HepG2 (cell line): ENCODE results near the gene TBC1D7. TPM values are rescaled to one million over a fixed set of nuclear protein-coding genes. Genes with fewer than 3 reads are reported as not detected.

Experiments
- ATAC-seq: fragments of 200-7000 bp; cut with Tn5 transposase; 3 replicates; pipeline ENCODE4 v1.9.1; 2020; ENCODE audit warnings: mild to moderate bottlenecking, moderate library complexity
- BruUV-seq: library from RNA; stranded (reverse); fragments of 400-500 nt; replicated peaks from 2 replicates; lab custom pipeline; 2021; lab: Mats Ljungman, UMichigan
- CTCF ChIA-PET: fragments of 300-600 bp; formaldehyde crosslinking; extraction: SDS; loops from one replicate; lab custom pipeline; 2021; ENCODE audit warnings: low total read pairs, inconsistent platforms, low intra/inter-chr PET ratio; lab: Yijun Ruan, JAX
- POLR2A ChIA-PET: fragments of 350-600 bp; sonication (Branson Sonifier 250); formaldehyde crosslinking; loops from one replicate; lab custom pipeline; 2020; ENCODE audit warnings: antibody characterized with exemption, inconsistent platforms; lab: Yijun Ruan, JAX
- DNase-seq: peaks from one replicate; pipeline ENCODE4 v3.0.0-alpha.2; 2015; ENCODE audit warnings: low spot score
- FAIRE-seq: peaks from 3 replicates; lab custom pipeline; 2011; peaks lifted over from hg19 to GRCh38; lab: Jason Lieb, UNC
- H2AFZ ChIP-seq: one replicate; pipeline ENCODE4 v1.6.1; 2011; ENCODE audit warnings: low read length, inconsistent platforms
- H3K27ac ChIP-seq: fragments of 300-600 bp; 3 replicates; pipeline ENCODE4 v1.8.0; 2011; ENCODE audit warnings: mixed run types, mild to moderate bottlenecking, mixed read lengths, low read length, inconsistent platforms; ENCODE audit not compliant: insufficient read depth; ENCODE audit errors: extremely low read length
- H3K27me3 ChIP-seq, 2 experiments: fragments of 200-600 bp in 1 of 2; 2 replicates in 1 of 2; 3 replicates in 1 of 2; pipeline versions ENCODE4 v1.6.0 to v1.8.0; 2011; ENCODE audit warnings: low read length in 2 of 2, mild to moderate bottlenecking in 2 of 2, moderate library complexity in 2 of 2, inconsistent platforms in 1 of 2; ENCODE audit not compliant: insufficient read depth in 2 of 2, control insufficient read depth in 1 of 2
- H3K36me3 ChIP-seq, 2 experiments: fragments of 200-600 bp in 1 of 2; replicated peaks in 1 of 2; 2 replicates in 1 of 2; 3 replicates in 1 of 2; pipeline versions ENCODE4 v1.5.1 to v1.8.0; 2011; ENCODE audit warnings: low read length in 2 of 2, inconsistent platforms in 1 of 2; ENCODE audit not compliant: insufficient read depth in 2 of 2, control insufficient read depth in 1 of 2
- H3K4me1 ChIP-seq: 2 replicates; pipeline ENCODE4 v1.5.1; 2012; ENCODE audit warnings: low read length, inconsistent platforms; ENCODE audit not compliant: insufficient read depth
- H3K4me2 ChIP-seq: 2 replicates; pipeline ENCODE4 v1.6.0; 2011; ENCODE audit warnings: low read depth, low read length, inconsistent platforms
- H3K4me3 ChIP-seq, 3 experiments: fragments of 200-600 bp in 1 of 3; sonication (generic), shearing (Covaris generic) in 1 of 3; replicated peaks in 1 of 3; 2 replicates each; pipeline ENCODE4 v1.5.1; 2011 to 2016; ENCODE audit warnings: low read length in 3 of 3, inconsistent platforms in 2 of 3, low read depth in 2 of 3, mild to moderate bottlenecking in 2 of 3, control low read depth in 1 of 3, mixed read lengths in 1 of 3; ENCODE audit not compliant: insufficient read depth in 1 of 3
- H3K79me2 ChIP-seq: one replicate; pipeline ENCODE4 v1.6.1; 2011; ENCODE audit warnings: low read length, inconsistent platforms; ENCODE audit not compliant: insufficient read depth
- H3K9ac ChIP-seq: 2 replicates; pipeline ENCODE4 v1.6.0; 2011; ENCODE audit warnings: mild to moderate bottlenecking, low read depth, low read length, inconsistent platforms; ENCODE audit not compliant: insufficient read depth
- H3K9me3 ChIP-seq: 2 replicates; pipeline ENCODE4 v1.5.1; 2012; ENCODE audit warnings: mild to moderate bottlenecking, low read length
- H4K20me1 ChIP-seq: 2 replicates; pipeline ENCODE4 v1.6.0; 2011; ENCODE audit warnings: inconsistent platforms, mild to moderate bottlenecking, low read length, moderate library complexity; ENCODE audit not compliant: insufficient read depth
- FOSL1 ChIP-seq: sonication (generic); formaldehyde crosslinking; IDR thresholded peaks from 2 replicates; pipeline ENCODE4 v1.9.0; 2021; ENCODE audit warnings: missing genetic modification reagents, borderline replicate concordance
- GLI4 ChIP-seq: sonication (generic); formaldehyde crosslinking; IDR thresholded peaks from 2 replicates; pipeline ENCODE4 v1.5.1; 2020; ENCODE audit warnings: missing genetic modification reagents, mild to moderate bottlenecking, moderate library complexity, borderline replicate concordance
- HNRNPUL1 ChIP-seq: fragments of 200-400 bp; formaldehyde crosslinking; IDR thresholded peaks from 2 replicates; pipeline ENCODE4 v1.6.1; 2017; ENCODE audit warnings: low read depth, mild to moderate bottlenecking, low read length, moderate library complexity
- IRX3 ChIP-seq: sonication (generic); formaldehyde crosslinking; IDR thresholded peaks from 2 replicates; pipeline ENCODE4 v1.8.1; 2023; ENCODE audit warnings: mild to moderate bottlenecking, low read depth, missing genetic modification reagents, borderline replicate concordance
- JARID2 ChIP-seq: sonication (generic); formaldehyde crosslinking; IDR thresholded peaks from 2 replicates; pipeline ENCODE4 v1.8.1; 2023; ENCODE audit warnings: missing genetic modification reagents, inconsistent platforms; ENCODE audit not compliant: insufficient replicate concordance
- KAT8 ChIP-seq: IDR thresholded peaks from 2 replicates; pipeline ENCODE4 v1.6.1; 2016; ENCODE audit warnings: missing genetic modification reagents, missing compliant biosample characterization
- KLF6 ChIP-seq: IDR thresholded peaks from 2 replicates; pipeline ENCODE4 v1.8.0; 2016; ENCODE audit warnings: missing biosample characterization, missing genetic modification reagents
- POLR2G ChIP-seq: fragments of 200-400 bp; formaldehyde crosslinking; IDR thresholded peaks from 2 replicates; pipeline ENCODE4 v1.6.1; 2018; ENCODE audit warnings: mild to moderate bottlenecking, low read depth, low read length, moderate library complexity
- RAD21 ChIP-seq: fragments of 450-650 bp; formaldehyde crosslinking; IDR thresholded peaks from 2 replicates; pipeline ENCODE4 v1.5.0; 2020; ENCODE audit warnings: mild to moderate bottlenecking
- RBM39 ChIP-seq: fragments of 200-400 bp; formaldehyde crosslinking; IDR thresholded peaks from one replicate; pipeline ENCODE4 v1.6.1; 2018; ENCODE audit warnings: antibody characterized with exemption, mild to moderate bottlenecking, low read depth, low read length; ENCODE audit not compliant: poor library complexity, severe bottlenecking
- SCMH1 ChIP-seq: sonication (generic); formaldehyde crosslinking; IDR thresholded peaks from 2 replicates; pipeline ENCODE4 v1.9.0; 2021; ENCODE audit warnings: missing genetic modification reagents, mild to moderate bottlenecking, borderline replicate concordance
- SRY ChIP-seq: sonication (generic); formaldehyde crosslinking; IDR thresholded peaks from 2 replicates; pipeline ENCODE4 v1.8.0; 2022; ENCODE audit warnings: mild to moderate bottlenecking, missing genetic modification reagents
- SSRP1 ChIP-seq: IDR thresholded peaks from 2 replicates; pipeline ENCODE4 v1.6.1; 2016; ENCODE audit warnings: control low read depth
- YEATS2 ChIP-seq: sonication (generic); formaldehyde crosslinking; IDR thresholded peaks from 2 replicates; pipeline ENCODE4 v1.4.0; 2020; ENCODE audit warnings: missing genetic modification reagents, borderline replicate concordance
- ZBTB1 ChIP-seq: sonication (generic); formaldehyde crosslinking; IDR thresholded peaks from 2 replicates; pipeline ENCODE4 v1.4.0; 2020; ENCODE audit warnings: missing genetic modification reagents, borderline replicate concordance
- ZNF10 ChIP-seq: sonication (generic); formaldehyde crosslinking; IDR thresholded peaks from 2 replicates; pipeline ENCODE4 v1.4.0; 2020; ENCODE audit warnings: mild to moderate bottlenecking, low read depth, missing genetic modification reagents, borderline replicate concordance
- ZNF136 ChIP-seq: sonication (generic); formaldehyde crosslinking; IDR thresholded peaks from 2 replicates; pipeline ENCODE4 v1.8.1; 2022; ENCODE audit warnings: low read depth, mild to moderate bottlenecking, moderate library complexity, missing genetic modification reagents
- ZNF446 ChIP-seq: sonication (generic); formaldehyde crosslinking; IDR thresholded peaks from 2 replicates; pipeline ENCODE4 v1.5.0; 2020; ENCODE audit warnings: mild to moderate bottlenecking, missing genetic modification reagents
- ZNF563 ChIP-seq: sonication (generic); formaldehyde crosslinking; IDR thresholded peaks from 2 replicates; pipeline ENCODE4 v1.8.0; 2022; ENCODE audit warnings: mild to moderate bottlenecking, moderate library complexity, missing genetic modification reagents
- ZNF564 ChIP-seq: sonication (generic); formaldehyde crosslinking; IDR thresholded peaks from 2 replicates; pipeline ENCODE4 v1.8.1; 2023; ENCODE audit warnings: mild to moderate bottlenecking, missing genetic modification reagents
- ZSCAN20 ChIP-seq: sonication (generic); formaldehyde crosslinking; IDR thresholded peaks from 2 replicates; pipeline ENCODE4 v1.4.0; 2020; ENCODE audit warnings: missing genetic modification reagents, mild to moderate bottlenecking, borderline replicate concordance
- ZSCAN25 ChIP-seq: sonication (generic); formaldehyde crosslinking; IDR thresholded peaks from 2 replicates; pipeline ENCODE4 v1.8.0; 2022; ENCODE audit warnings: mild to moderate bottlenecking, missing genetic modification reagents
- ZSCAN30 ChIP-seq: sonication (generic); formaldehyde crosslinking; IDR thresholded peaks from 2 replicates; pipeline ENCODE4 v1.5.0; 2020; ENCODE audit warnings: mild to moderate bottlenecking, missing genetic modification reagents
- WGBS: methylation state at CpG from one replicate; pipeline ENCODE4 v1.1.6; 2017; ENCODE audit warnings: low lambda C conversion rate; 5-methylcytosine and 5-hydroxymethylcytosine counted together
- in situ Hi-C: cut with HindIII; loops from 2 replicates; pipeline ENCODE4 v1.10.0; 2017; ENCODE audit warnings: low pct_unique_long_range_greater_than_20kb; ENCODE audit not compliant: extremely low pct_ligation_motif_present
- intact Hi-C: fragments of 100-400 bp; cut with micrococcal nuclease; formaldehyde crosslinking; loops from one replicate; pipeline ENCODE4 v1.10.0; 2022; ENCODE audit not compliant: unreplicated experiment
- polyA plus RNA-seq, 8 experiments: library from polyadenylated mRNA; depleted of rRNA in 3 of 8; stranded (reverse) in 7 of 8; unstranded in 1 of 8; fragments of >200 nt; fragmentation: Illumina TruSeq in 4 of 8; extraction: Trizol in 4 of 8; gene quantifications; 2 replicates each; pipeline versions ENCODE4 v1.2.1 to v1.2.3, GENCODE V29; 2011 to 2016; ENCODE audit warnings: low read depth in 4 of 8, missing spikeins in 1 of 8, mixed read lengths in 1 of 8; ENCODE audit not compliant: insufficient read depth in 1 of 8
- total RNA-seq, 5 experiments: library from RNA; depleted of rRNA; stranded (reverse); fragments of >200 nt; fragmentation: Illumina TruSeq; extraction: Trizol; gene quantifications; 2 replicates each; pipeline ENCODE4 v1.2.3, GENCODE V29; 2016; ENCODE audit warnings: low read depth in 1 of 5

TBC1D7 gene
- total and polyA plus RNA-seq, 2 of the 13 experiments (the other 11 are each of a cell fraction or from before 2014, with no cell fraction given) = 23.3 to 30.8 TPM

GRCh38 chr6:13304580-13305260 lies 23.6 kb downstream of the TBC1D7 start:
- no peak for FAIRE-seq
- WGBS = 98% methylated on average over 10 of the region's 11 CpGs

GRCh38 chr6:13304101-13304500 lies 24.2 kb downstream of the TBC1D7 start:
- ATAC-seq = no peak
- ChIA-PET CTCF (no interaction called here), POLR2A (interaction anchor here (1.1 to 2.3 kb wide), 2 partner anchors 14 to 25 kb away, joined by 7 to 12 read pairs; partner anchors contain the start of gene TBC1D7)
- Histone ChIP-seq H3K36me3 (peaks cover 24 to 49% of the 10 kb centered on the region in 2 experiments), H2AFZ (no peak overlapping the region), H3K27ac (no peak overlapping the region), H3K9me3 (no peaks in the 10 kb centered on the region), H3K4me2 (no peak overlapping the region), H3K27me3 (no peaks in the 10 kb centered on the region), H3K79me2 (no peaks in the 10 kb centered on the region), H3K9ac (no peak overlapping the region), H3K4me1 (peaks cover 51% of the 10 kb centered on the region), H3K4me3 (no peak overlapping the region), H4K20me1 (no peaks in the 10 kb centered on the region)
- no peak for TF ChIP-seq SSRP1 (CRISPR knock-in tag)
- TF ChIP-seq KLF6 (CRISPR knock-in tag) = no peak
- no peak for TF ChIP-seq ZSCAN30 (CRISPR knock-in tag)
- no peak for TF ChIP-seq KAT8 (CRISPR knock-in tag)
- TF ChIP-seq SCMH1 (CRISPR knock-in tag) = no peak
- TF ChIP-seq IRX3 = no peak
- no peak for TF ChIP-seq POLR2G
- no peak for TF ChIP-seq FOSL1 (CRISPR knock-in tag)
- TF ChIP-seq ZNF10 = no peak
- TF ChIP-seq SRY (CRISPR knock-in tag) = no peak
- TF ChIP-seq ZNF564 (CRISPR knock-in tag) = no peak
- no peak for TF ChIP-seq ZNF563
- no peak for TF ChIP-seq YEATS2 (CRISPR knock-in tag)
- TF ChIP-seq JARID2 (CRISPR knock-in tag) = no peak
- TF ChIP-seq ZNF446 (CRISPR knock-in tag) = no peak
- TF ChIP-seq GLI4 = no peak
- no peak for TF ChIP-seq ZNF136 (CRISPR knock-in tag)
- in situ Hi-C loops = no loop called here
- FAIRE-seq = no peak
- BruUV-seq = no TSS peak
- 97% methylated on average over 6 of the region's 6 CpGs for WGBS
- DNase-seq = no peak
- intact Hi-C loops = no loop called here

More at GRCh38 chr6:13304580-13305260, 23.6 kb downstream of the TBC1D7 start:
- no peak overlapping the region for H2AFZ ChIP-seq
- ChIA-PET CTCF (no interaction called here), POLR2A (interaction anchor here (1.1 to 2.3 kb wide), 2 partner anchors 14 to 24 kb away, joined by 7 to 12 read pairs; partner anchors contain the start of gene TBC1D7)
- peaks cover 53% of the 10 kb centered on the region for H3K4me1 ChIP-seq
- H3K9ac ChIP-seq = no peak overlapping the region
- no peak overlapping the region for H3K4me3 ChIP-seq
- no TSS peak for BruUV-seq
- ATAC-seq = no peak
- H3K27ac ChIP-seq = no peak overlapping the region
- TF ChIP-seq HNRNPUL1 = no peak
- TF ChIP-seq RAD21 (CRISPR knock-in tag) = no peak
- no peak for TF ChIP-seq RBM39
- TF ChIP-seq ZSCAN25 (CRISPR knock-in tag) = no peak
- TF ChIP-seq ZSCAN20 (CRISPR knock-in tag) = no peak
- TF ChIP-seq ZBTB1 (CRISPR knock-in tag) = no peak
- H3K27me3 ChIP-seq = no peaks in the 10 kb centered on the region
- no peaks in the 10 kb centered on the region for H3K79me2 ChIP-seq
- intact Hi-C loops = no loop called here
- no peak overlapping the region for H3K4me2 ChIP-seq
- H4K20me1 ChIP-seq = no peaks in the 10 kb centered on the region
- peaks cover 22 to 49% of the 10 kb centered on the region in 2 experiments for H3K36me3 ChIP-seq
- H3K9me3 ChIP-seq = no peaks in the 10 kb centered on the region
- in situ Hi-C loops = no loop called here
- DNase-seq = no peak
